IPS-18c (cell line): ENCODE results near the gene TAF3.
A peak's percentile ranks its signal among the peaks of the same experiment; 100 is the strongest.
"Not testable (repeated sequence)": the region's sequence is repeated elsewhere in the genome, so short reads cannot be mapped to it uniquely, and the experiment has no call there.

Experiments used
- H3K4me3 ChIP-seq: 2 replicates; pipeline ENCODE4 v1.7.0; 2013; ENCODE audit warnings: low read depth, mild to moderate bottlenecking, low read length, moderate library complexity; ENCODE audit not compliant: insufficient read depth
- H3K9me3 ChIP-seq: one replicate; pipeline ENCODE4 v1.6.1; 2013; ENCODE audit warnings: mild to moderate bottlenecking, low read length, moderate library complexity; ENCODE audit not compliant: control insufficient read depth, insufficient read depth

The TAF3 gene

DNA sequence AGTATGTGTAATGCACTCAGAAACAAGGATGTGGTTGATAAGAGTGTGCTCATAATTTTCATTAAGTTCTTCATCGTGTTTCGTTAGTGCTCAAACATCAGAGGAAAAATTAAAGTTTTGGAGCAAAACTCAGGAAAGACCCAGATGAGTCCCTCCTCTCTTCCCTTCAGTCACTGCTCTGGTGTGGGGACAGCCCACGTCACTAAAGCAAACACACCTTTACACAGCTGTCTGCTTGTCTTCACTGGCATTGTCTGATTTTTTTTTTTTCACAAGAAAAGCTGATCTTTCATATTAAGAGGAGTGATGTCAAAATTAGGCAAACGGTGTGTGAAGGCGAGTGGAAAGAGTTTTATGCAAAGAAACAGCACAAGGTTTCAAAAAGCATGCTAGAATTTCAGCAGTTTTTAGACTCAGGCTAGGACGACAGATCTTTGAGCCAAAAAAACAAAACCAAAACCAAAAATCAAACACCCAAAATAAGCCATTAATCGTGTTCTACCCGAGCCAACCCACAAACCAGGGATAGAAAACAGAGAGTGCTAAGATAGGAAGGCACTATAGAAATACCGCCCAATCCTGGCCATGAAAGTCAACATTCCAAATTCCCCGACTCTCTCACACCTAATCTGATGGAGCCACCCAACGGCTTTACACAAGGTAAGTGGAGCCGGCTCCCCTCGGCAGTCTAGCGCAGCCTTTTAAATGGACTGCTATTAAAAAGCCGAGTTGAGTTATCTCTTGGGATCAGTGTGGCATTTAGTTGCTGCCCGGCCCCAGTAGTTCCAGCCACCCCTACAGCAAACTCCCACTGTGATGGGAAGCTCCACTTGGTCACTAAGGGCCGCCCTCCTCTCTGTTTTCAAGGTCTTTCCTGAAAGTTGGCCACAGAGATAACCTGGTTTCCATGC is 208.3 kb downstream of the TAF3 start:
- Histone ChIP-seq H3K4me3 (no peak overlapping the region), H3K9me3 (no peaks in the 10 kb centered on the region)

DNA sequence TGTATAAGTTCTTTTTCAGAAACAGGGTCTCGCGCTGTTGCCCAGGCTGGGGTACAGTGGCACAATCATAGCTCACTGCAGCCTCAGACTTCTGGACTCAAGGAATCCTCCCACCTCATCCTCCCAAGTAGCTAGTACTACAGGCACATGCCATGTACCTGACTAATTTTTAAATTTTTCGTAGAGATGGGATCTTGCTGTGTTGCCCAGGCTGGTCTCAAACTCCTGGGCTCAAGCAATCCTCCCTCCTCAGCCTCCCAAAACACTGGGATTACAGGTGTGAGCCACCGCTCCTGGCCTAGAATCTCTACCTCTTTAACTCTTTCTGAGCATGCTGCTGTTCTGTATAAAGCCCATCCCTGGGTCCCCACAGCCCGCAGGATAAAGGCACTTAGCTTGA is 212.9 kb downstream of the TAF3 start:
- not testable (repeated sequence) for H3K9me3 ChIP-seq, H3K4me3 ChIP-seq

DNA sequence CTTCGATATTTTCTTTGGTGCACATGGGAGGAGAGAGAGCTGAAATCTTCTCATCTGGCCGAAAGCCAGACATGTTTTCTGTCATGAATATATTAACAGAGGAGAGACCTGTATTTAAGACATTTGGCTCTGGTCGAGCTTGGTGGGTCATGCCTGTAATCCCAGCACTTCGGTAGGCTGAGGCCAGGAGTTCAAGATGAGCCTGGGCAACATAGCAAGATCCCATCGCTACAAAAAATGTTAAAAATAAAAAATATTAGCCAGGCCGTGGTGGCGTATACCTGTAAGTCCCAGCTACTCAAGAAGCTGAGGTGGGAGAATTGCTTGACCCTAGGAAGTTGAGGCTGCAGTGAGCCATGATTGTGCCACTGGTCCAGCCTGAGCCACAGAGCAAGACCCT is 214.3 kb downstream of the TAF3 start:
- Histone ChIP-seq H3K4me3 (no peak overlapping the region), H3K9me3 (peaks cover 2% of the 10 kb centered on the region)

DNA sequence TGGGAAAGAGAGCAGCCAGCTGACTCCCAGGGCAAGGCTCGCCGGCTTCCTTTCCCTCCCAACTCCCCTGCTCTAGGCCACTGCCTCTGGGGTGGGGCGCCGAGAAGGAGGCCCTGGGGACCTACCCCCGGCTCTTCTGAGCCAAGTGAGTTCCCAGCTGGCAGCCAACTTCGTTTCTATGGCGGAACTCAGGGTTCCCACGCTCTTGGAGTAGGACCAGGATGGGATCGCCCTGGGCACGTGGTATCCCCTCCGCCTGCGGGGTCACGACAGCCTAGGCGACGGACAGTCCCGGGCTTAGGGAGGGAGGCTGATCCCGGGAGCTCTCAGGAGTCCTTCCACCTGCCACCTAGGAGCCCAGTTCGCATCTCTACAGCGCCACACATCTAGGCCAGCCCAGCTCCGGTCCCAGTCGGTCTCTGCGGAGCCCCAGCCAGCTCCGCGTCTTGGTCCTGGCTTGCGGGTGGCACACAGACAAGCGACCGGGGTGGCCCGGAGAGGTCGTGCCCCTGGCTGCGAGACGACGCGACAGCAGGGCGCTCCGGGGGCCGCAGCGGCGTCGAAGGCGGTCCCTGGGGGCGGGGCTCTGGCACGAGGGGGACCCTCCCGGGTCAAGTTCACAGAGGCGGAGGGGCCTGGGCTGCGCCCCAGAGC is 215.6 kb downstream of the TAF3 start:
- peak overlapping the region; percentile 43 for H3K4me3 ChIP-seq
- H3K9me3 ChIP-seq: peaks cover 2% of the 10 kb centered on the region

DNA sequence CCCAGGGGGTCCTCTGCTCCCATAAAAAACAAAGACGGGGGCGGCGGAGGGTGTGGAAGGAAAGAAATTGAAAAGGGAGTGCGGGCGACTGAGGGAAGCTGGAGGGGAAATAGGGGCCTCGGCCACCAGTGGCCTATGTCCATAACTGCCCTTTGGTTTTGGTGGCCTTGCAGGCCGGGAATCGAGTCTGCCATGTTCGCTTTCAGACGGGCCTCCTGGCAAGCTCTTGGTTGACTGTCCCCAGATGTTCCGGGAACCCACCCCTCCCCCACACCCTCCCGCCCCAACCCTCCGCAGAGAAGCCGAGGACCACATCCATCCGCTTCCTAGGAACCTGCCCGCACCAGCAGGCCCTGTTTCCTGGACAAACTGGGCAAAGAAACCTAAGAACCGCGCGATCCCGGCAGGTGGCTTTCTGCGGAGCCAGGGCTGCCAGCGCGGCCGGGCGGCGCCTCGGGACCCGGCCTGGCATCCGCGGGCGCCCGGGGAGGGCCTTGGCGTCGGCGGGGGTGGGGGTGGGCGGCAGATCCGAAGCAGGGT is 216.2 kb downstream of the TAF3 start:
- peaks cover 2% of the 10 kb centered on the region for H3K9me3 ChIP-seq
- peak overlapping the region; percentile 43 for H3K4me3 ChIP-seq

DNA sequence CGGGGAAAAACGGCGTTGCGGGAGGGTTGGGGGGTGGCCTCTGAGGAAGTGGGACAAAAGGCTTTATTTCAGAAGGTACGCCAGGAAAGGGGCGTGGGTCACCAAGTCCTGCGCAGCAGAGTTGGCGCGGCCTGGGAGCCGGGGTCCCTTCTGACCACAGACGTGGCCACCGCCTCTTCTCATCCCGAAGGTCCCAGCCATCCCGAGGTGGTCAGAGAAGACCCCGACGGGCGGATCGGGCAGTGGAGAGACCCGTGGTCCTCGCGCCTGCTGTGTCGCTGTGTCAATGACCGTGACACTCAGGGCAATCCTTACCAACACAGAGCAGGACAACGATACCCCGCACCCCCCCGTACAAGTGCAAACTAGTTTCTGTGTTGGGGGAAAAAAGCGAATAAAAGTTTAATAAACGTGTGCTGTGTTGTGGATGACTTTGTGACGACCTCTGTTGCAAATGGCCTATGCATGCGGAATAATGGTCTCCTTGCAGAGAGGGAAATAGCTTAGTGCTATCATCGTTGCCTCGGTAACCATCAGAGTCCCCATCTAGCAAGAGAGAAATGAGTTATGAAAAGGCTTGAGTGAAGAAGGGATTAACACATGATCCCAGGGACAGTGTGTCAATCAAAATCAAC is 216.8 kb downstream of the TAF3 start:
- Histone ChIP-seq H3K9me3 (peaks cover 2% of the 10 kb centered on the region), H3K4me3 (0 out of 2 replicates have a peak overlapping the region, but pooled peaks have one; percentile 24)

DNA sequence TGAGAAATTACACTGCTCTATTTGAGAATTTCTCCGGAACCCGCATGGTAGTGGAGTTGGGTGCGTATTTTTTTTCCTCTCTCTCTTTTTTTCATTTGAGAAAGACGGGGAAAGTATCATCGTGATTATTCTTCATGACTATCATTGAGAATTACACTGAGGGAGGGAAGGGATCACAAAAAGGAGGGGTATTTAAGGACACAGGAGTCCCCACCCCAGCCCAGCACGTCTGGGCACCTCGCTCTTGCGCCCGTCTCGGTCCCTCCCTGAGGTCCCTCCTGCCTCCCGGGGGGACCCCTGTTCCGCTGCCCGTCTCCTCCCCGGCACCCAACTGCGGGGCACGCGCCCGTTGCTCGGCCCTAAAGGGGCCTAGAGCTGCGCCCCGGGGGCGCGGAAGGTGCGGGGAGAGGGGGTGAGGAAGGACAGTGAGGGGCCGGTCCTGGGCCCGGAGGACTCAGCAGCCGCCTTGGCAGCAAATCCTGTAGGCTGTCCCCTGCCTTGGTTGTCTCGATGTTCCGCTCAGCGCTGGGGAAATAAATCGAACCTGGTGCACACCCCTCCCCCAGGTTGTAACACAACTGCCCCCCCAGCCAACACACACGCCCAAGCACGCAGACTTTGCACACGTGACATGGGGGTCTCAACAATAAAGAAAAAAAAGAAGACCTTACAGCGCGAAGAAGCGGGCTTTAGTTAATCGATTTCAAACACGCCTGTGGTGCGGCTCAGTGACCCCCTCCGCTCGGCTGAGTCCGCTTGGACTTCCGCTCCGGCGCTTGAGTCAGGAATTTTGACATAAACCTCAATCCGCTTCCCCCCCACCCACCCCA is 217.6 kb downstream of the TAF3 start:
- Histone ChIP-seq H3K4me3 (peak overlapping the region; percentile 36), H3K9me3 (peaks cover 2% of the 10 kb centered on the region)

DNA sequence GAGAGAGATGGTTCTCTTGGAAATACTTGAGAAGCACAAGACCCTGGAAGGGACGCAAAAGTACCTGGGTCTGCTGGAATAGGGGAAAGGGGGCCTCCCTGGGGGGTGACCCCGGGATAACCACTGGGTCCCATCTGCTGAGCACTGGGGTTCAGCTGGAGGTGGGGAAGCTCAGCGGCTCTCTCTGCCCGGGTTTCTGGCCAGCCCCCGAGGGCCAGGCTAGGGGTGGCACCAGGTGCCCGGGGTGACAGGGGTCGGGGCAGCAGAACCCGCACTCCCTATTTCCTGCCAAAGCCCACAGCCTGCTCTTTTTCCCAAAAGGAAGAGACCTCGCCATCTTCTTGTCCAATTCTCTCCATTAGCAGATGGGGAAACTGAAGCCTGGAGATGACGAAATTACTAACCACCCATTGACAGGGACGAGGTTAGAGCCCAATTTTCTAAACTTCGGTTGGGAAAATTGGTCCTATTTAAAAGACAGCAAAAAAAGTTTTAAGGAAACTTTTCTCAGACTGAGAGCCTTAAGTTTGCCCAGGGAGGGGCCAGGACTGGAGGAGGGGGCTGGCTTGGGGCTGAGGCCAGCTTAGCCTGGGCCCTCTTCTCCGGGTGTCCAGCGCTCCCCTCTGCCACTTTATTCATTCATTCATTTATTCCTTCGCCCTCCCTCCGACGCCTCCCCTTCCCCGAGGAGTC is 218.3 kb downstream of the TAF3 start:
- H3K9me3 ChIP-seq: peaks cover 2% of the 10 kb centered on the region
- H3K4me3 ChIP-seq: no peak overlapping the region

DNA sequence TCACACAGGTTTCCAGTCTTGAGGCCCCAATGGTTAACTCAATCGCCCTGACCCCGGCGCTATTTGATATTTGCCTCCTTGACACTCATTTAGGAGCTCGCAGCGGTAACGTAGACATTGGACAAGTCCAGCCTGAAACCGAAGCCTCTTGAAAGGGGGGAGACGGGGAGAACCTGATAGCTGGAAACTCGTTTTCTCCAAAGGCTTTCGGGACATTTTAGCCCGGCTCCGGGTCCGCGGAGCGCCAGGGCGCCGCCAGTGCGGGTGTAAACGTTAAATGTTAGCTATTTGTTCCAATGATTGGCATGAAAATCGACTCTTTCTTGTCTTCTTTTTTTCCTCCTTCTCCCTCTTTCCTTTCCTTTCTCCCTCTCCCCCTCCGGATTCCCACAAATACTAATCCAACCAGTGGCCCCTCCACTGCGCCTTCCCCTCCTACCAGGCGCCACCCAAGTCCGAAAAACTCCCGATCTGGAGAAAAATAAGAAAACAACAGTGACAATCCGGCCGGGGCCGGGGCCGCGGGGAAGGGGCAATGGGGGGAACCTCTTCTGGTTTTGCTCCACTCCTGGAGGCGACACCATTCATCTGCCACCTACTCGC is 219.0 kb downstream of the TAF3 start:
- peaks cover 2% of the 10 kb centered on the region for H3K9me3 ChIP-seq
- no peak overlapping the region for H3K4me3 ChIP-seq

DNA sequence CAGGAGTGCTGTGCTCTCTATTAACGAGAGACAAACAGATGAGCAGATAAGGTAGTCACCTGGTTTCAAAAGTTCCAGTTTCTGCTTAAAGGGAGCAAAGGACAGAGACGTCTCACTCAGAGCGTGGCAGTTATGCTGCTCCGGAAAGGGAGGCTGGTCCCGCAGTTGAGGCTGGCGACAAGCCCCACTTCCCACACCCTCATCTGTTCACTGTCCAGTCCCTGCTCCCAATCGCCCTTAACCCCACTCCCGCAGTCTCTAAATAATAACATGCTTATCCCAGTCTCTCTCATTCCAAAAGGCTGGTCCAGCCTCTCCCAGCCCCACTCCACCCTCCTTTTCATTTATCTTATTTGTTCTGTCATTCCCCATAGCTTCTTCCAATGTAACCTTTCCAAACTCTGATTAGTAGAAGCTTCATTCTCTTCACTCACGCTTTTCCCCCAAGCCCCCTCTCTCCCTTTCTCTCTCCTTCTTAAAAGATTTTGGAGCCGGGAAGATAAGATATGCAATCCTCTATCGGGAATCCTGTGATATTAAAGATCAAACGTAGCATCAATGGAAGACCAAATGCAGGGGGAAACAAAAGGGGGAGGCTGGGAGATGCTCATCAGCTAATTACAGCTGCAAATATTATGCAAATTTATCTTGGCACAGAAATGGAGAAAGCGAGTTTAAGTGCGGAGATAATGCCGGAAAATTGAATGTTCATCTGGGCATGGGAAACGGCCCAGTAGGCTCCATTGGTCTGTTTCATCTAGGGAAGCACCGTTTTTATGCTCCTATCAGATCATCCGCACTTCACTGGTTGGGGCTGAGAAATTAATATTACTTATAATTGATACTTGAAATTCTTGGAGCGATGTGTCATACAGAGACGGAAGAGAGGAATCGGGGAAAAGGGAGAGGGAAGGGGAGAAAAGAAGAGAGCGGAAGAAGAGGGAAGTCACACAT is 219.9 kb downstream of the TAF3 start:
- Histone ChIP-seq H3K4me3 (no peak overlapping the region), H3K9me3 (peaks cover 2% of the 10 kb centered on the region)

DNA sequence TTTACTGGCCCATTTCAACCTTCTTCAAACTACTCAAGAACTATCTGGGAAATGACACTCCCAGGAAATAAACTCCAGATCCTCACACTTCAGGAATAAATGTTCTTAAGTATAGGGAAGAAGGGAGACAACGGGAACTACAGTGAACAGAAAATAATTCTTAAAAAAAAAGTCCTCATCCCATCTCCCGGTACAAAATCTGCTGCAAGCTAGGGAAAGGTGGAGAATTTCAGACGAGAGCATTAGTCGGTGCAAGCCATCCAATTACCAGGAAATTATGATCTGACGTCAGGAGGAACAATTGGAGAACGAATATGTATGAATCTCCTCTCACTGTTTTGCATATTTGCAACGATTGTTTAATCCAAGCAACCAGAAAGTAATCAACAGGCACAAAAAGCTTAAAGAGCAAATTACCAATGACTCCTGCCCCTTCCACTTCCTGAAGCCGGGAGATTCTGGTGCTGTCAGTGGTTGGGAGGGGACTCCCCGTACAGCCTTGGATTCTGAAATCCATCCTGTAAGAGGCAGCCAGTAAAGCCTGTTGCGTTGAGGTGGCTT is 221.1 kb downstream of the TAF3 start:
- H3K4me3 ChIP-seq: no peak overlapping the region
- peaks cover under 1% of the 10 kb centered on the region for H3K9me3 ChIP-seq

DNA sequence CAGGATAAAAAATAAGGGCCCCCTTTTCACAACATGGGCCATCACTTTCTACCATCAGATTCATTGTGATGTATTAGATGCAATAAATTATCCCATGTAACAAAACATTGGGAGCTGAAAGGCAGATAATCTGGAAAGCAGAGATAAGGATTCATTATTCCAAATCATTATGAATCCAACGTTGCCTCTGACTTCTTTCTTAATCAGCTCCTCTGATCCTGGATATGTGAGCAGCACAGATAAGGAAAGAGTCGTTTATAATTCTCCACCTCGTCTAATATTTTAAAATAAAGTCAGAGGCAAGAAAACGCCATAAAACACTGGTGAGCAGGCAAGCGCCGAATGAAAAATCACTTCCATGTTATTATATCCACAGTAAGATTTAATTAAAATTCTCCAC is 222.3 kb downstream of the TAF3 start:
- no peak overlapping the region for H3K4me3 ChIP-seq
- H3K9me3 ChIP-seq: no peaks in the 10 kb centered on the region

DNA sequence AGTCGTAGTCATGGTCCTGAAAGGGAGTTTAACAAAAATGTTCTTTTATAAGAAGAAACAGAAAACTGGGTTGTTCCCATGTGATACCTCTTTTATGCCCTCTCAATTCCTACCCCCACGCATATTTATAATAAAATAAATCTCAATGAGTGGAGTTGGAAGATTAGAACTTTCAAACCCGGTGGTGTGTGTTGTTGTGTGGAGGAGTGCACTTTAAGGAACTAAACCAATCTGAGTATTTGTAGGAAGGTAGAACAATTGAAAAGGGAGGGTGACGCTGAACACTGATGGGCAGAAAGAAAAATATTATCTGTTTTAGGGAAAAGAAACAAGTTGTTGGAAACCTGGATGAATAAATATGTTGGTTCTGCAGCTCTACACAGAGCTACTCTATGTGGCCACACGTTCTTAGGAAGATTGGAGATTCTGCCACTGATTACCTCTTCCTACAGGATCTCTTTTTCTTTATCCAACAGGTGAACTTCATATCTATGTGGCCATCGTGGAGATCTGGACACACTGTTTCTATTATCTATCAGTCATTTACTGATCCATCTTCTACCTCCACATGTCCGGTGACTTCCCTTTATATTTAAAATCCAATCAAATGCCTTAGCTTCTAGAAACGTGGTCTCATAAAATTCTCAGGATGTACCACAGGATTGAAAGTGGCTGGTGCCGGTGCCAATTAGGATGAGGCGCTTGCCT is 223.1 kb downstream of the TAF3 start:
- Histone ChIP-seq H3K9me3 (no peaks in the 10 kb centered on the region), H3K4me3 (no peak overlapping the region)

DNA sequence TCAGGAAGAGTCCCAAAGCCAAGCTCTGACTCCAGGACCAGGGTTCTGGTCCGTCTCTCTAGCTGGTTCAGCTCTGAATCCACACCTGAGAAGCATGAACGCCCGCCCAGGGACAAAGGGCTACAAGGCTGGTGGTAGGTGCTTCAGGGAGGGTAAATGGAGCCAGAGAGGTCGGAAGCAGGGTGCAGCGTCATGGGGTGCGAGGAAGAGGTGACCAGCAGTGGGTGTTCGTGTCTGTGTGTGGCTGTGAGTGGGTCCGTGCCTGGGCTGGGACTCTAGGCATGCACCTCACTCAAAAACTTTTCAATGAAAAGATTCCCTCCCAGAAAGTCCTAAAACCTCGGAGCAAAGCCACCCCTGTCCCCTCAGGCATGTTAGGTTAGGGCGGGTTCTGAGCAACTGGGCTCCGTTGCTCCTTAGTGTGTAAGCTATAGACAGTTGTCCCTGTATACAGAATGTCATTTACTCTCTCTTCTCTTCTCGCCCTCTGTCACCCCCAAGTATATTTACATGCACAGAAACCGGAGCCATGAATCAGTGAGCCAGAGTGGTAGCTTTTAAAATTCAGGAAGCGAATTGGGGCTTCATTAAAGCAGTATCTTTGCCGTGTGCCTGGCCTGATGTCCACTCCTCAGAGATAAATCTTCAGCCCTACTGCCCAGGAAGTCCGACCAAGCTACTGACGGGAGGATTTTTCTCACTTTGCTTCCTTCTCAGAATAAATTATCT is 223.9 kb downstream of the TAF3 start:
- no peak overlapping the region for H3K4me3 ChIP-seq
- no peaks in the 10 kb centered on the region for H3K9me3 ChIP-seq
